A204.1 (cell line): Measurements from ENCODE around the gene IFT52.
"Not testable (repeated sequence)": the region's sequence is repeated elsewhere in the genome, so short reads cannot be mapped to it uniquely, and the experiment has no call there.

ENCODE experiments used
- FAIRE-seq: peaks from 2 replicates; lab custom pipeline; 2012; peaks lifted over from hg19 to GRCh38; lab: Jason Lieb, UNC

IFT52 gene

GRCh38 chr20:43651650-43652184 lies 61.0 kb downstream of the IFT52 start:
- FAIRE-seq = not testable (repeated sequence)

GRCh38 chr20:43653966-43654365 lies 63.2 kb downstream of the IFT52 start:
- no peak for FAIRE-seq

- FAIRE-seq = not testable (repeated sequence)
Measured at GRCh38 chr20:43655176-43655575, 64.4 kb downstream of the IFT52 start.

GRCh38 chr20:43655937-43656336 lies 65.2 kb downstream of the IFT52 start:
- FAIRE-seq = no peak

GRCh38 chr20:43658069-43658722 lies 67.5 kb downstream of the IFT52 start:
- FAIRE-seq = no peak

- no peak for FAIRE-seq
Measured at GRCh38 chr20:43658723-43659419, 68.1 kb downstream of the IFT52 start.

- FAIRE-seq = no peak
Measured at GRCh38 chr20:43662943-43663655, 72.4 kb downstream of the IFT52 start.

GRCh38 chr20:43665466-43666176 lies 74.9 kb downstream of the IFT52 start:
- FAIRE-seq = no peak

GRCh38 chr20:43666376-43667328 lies 75.9 kb downstream of the IFT52 start, which contains the start of gene MYBL2:
MYBL2 (plus strand) TSS chr20:43667114; CDS start chr20:43667284, 170 bp downstream.
- no peak for FAIRE-seq

GRCh38 chr20:43667341-43668132 lies 76.8 kb downstream of the IFT52 start:
- FAIRE-seq = no peak

- no peak for FAIRE-seq
Measured at GRCh38 chr20:43669332-43669731, 78.6 kb downstream of the IFT52 start.

GRCh38 chr20:43670423-43670822 lies 79.7 kb downstream of the IFT52 start:
- no peak for FAIRE-seq

GRCh38 chr20:43676368-43676767 lies 85.6 kb downstream of the IFT52 start:
- FAIRE-seq = no peak

GRCh38 chr20:43680981-43681380 lies 90.2 kb downstream of the IFT52 start:
- FAIRE-seq = no peak

GRCh38 chr20:43681468-43681942 lies 90.8 kb downstream of the IFT52 start:
- no peak for FAIRE-seq

- FAIRE-seq = no peak
Measured at GRCh38 chr20:43681991-43682410, 91.3 kb downstream of the IFT52 start.

- FAIRE-seq = no peak
Measured at GRCh38 chr20:43682446-43682845, 91.7 kb downstream of the IFT52 start.

- no peak for FAIRE-seq
Measured at GRCh38 chr20:43686820-43687219, 96.1 kb downstream of the IFT52 start.

GRCh38 chr20:43689165-43689564 lies 98.4 kb downstream of the IFT52 start:
- FAIRE-seq = no peak
